Stomach (tissue), 4 donors: Measurements from ENCODE around the gene BBS9.

Experiments used
- CTCF ChIP-seq, 7 experiments: fragments of 450-650 bp in 4 of 7; fragments of 200-600 bp in 3 of 7; sonication (generic) in 3 of 7; IDR thresholded peaks; one replicate each; pipeline ENCODE4 v1.5.1; 2016 to 2019; ENCODE audit warnings: antibody characterized with exemption in 7 of 7, control low read depth in 2 of 7, mild to moderate bottlenecking in 1 of 7
- POLR2A ChIP-seq, 4 donors: fragments of 450-650 bp; IDR thresholded peaks; one replicate each; pipeline ENCODE4 v1.6.1; 2016; ENCODE audit warnings: antibody characterized with exemption in 4 of 4, control low read depth in 2 of 4, mild to moderate bottlenecking in 1 of 4, moderate library complexity in 1 of 4

- TF ChIP-seq CTCF (IDR thresholded peaks at IDR 0.05) (no peak), POLR2A (IDR thresholded peaks at IDR 0.05) (no peak)
Observed at GRCh38 chr7:33535989-33536388, 406.6 kb downstream of the BBS9 start.
